Lower lobe of right lung (tissue), 2 donors: ENCODE data around the gene CIAO2A. TPM values are rescaled to one million over a fixed set of nuclear protein-coding genes. Genes with fewer than 3 reads are reported as not detected.
A peak's percentile ranks its signal among the peaks of the same experiment; 100 is the strongest.

ENCODE experiments used
- ATAC-seq, 2 donors: fragments of 200-7000 bp; cut with Tn5 transposase; one replicate each; pipeline ENCODE4 v1.9.1; 2020 to 2022; ENCODE audit warnings: mild to moderate bottlenecking in 2 of 2, moderate library complexity in 2 of 2
- DNase-seq: peaks from one replicate; pipeline ENCODE4 v3.0.0-alpha.2; 2020
- H3K27ac ChIP-seq: fragments of 200-600 bp; one replicate; pipeline ENCODE4 v1.8.0; 2022
- H3K27me3 ChIP-seq: fragments of 200-600 bp; one replicate; pipeline ENCODE4 v1.8.0; 2022; ENCODE audit warnings: low read depth
- H3K36me3 ChIP-seq: fragments of 200-600 bp; one replicate; pipeline ENCODE4 v1.8.0; 2022; ENCODE audit warnings: mild to moderate bottlenecking
- H3K4me1 ChIP-seq: fragments of 200-600 bp; one replicate; pipeline ENCODE4 v1.8.0; 2022
- H3K4me3 ChIP-seq: fragments of 200-600 bp; one replicate; pipeline ENCODE4 v1.8.0; 2022; ENCODE audit warnings: mild to moderate bottlenecking
- H3K9me3 ChIP-seq: fragments of 200-600 bp; one replicate; pipeline ENCODE4 v1.8.0; 2022
- intact Hi-C: fragments of 100-400 bp; cut with DNase I; formaldehyde crosslinking; loops from one replicate; pipeline ENCODE4 v1.11.0; 2022
- total RNA-seq: library from RNA; stranded (reverse); fragmentation: NEBNext Ultra II Directional; extraction: Animal tissue kit (Norgen Biotek cat#: 25700); gene quantifications from one replicate; pipeline ENCODE4 v1.2.1, GENCODE V29; 2021
- TF ChIP-seq, protein P1 (sequence below): fragments of 200-600 bp; IDR thresholded peaks from one replicate; pipeline ENCODE4 v1.8.0; 2022; ENCODE audit warnings: antibody characterized with exemption, mild to moderate bottlenecking
- donor health status: DM: no; HTN: yes; CAD: no; lungs with severe emphysema.

The CIAO2A gene
- total RNA-seq, 1 donor from 2014 or later: 56.3 TPM

GRCh38 chr15:64051407-64052259, 42.0 kb downstream of the CIAO2A start:
- H3K4me1 ChIP-seq: peaks cover 23% of the 10 kb centered on the region
- H3K27me3 ChIP-seq: peaks cover 12% of the 10 kb centered on the region
- TF ChIP-seq, protein P1, sequence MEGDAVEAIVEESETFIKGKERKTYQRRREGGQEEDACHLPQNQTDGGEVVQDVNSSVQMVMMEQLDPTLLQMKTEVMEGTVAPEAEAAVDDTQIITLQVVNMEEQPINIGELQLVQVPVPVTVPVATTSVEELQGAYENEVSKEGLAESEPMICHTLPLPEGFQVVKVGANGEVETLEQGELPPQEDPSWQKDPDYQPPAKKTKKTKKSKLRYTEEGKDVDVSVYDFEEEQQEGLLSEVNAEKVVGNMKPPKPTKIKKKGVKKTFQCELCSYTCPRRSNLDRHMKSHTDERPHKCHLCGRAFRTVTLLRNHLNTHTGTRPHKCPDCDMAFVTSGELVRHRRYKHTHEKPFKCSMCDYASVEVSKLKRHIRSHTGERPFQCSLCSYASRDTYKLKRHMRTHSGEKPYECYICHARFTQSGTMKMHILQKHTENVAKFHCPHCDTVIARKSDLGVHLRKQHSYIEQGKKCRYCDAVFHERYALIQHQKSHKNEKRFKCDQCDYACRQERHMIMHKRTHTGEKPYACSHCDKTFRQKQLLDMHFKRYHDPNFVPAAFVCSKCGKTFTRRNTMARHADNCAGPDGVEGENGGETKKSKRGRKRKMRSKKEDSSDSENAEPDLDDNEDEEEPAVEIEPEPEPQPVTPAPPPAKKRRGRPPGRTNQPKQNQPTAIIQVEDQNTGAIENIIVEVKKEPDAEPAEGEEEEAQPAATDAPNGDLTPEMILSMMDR: no peak
- no peak overlapping the region for H3K4me3 ChIP-seq
- DNase-seq (no peak), ATAC-seq (no peak)
- intact Hi-C loops: no loop called here
- H3K36me3 ChIP-seq: no peaks in the 10 kb centered on the region
- no peak overlapping the region for H3K27ac ChIP-seq
- no peaks in the 10 kb centered on the region for H3K9me3 ChIP-seq

DNA sequence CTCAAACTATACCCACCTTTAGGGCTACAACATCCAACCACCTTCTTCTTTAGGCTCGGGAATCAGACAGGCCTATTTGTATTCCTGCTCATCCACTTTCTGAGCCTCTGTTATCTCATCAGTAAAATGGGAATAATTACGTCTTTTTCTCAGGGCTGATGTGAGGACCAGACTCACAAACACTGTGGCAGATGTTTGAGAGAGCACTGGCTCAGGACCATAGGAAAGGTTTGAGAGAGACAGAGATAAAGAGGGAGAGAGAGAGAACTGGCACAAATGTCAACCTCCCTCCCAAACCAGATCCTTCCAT, 42.6 kb downstream of the CIAO2A start:
- Histone ChIP-seq H3K4me1 (peaks cover 24% of the 10 kb centered on the region), H3K36me3 (no peaks in the 10 kb centered on the region), H3K27ac (no peak overlapping the region), H3K27me3 (peaks cover 12% of the 10 kb centered on the region), H3K4me3 (no peak overlapping the region), H3K9me3 (no peaks in the 10 kb centered on the region)
- TF ChIP-seq, protein P1: no peak
- intact Hi-C loops: no loop called here
- DNase-seq: no peak
- no peak for ATAC-seq

DNA sequence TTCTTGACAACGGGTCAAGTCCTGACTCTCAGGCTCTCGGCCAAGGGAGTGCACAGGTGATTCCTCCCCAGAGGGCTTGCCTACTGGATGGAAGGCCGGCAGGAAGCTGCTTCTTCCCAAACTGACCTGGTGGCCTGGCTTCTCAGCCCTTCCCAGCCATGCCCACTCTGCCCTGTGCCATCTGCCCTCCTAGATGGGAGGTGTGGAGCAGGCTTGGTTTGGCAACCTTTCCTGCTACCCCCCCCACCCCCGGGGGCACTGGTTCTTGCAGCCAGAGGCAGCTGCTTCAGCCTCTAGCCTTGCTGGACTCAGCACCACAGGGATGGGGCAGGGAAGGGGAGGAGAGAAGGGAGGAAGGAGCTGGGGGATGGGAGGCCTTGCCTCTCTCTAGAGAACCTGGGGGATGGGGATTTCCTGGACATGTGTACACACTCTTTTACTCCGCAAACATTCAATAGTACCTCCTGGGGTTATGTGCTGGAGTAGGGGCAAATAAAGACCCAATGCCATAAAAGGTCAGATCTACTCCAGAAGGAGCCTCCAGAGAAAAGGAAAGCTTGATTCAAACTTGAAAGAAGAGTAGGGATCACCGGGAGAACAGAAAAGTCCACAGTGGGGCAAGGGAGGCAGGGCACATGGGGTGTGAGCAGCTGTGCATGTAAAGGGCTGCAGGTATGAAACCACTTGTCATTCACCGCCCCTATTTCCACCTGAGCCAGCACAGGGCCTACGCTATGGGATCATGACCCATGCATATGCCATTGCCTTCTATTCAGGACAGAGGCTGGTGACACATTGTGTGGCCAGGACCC, 43.2 kb downstream of the CIAO2A start:
- ATAC-seq (peak; percentile 53 to 59), DNase-seq (no peak)
- H3K4me1 ChIP-seq: peaks cover 26% of the 10 kb centered on the region
- no peaks in the 10 kb centered on the region for H3K9me3 ChIP-seq
- H3K27me3 ChIP-seq: peaks cover 12% of the 10 kb centered on the region
- no peaks in the 10 kb centered on the region for H3K36me3 ChIP-seq
- H3K27ac ChIP-seq: no peak overlapping the region
- TF ChIP-seq, protein P1: no peak
- H3K4me3 ChIP-seq: no peak overlapping the region
- intact Hi-C loops: no loop called here

- DNase-seq (no peak), ATAC-seq (no peak)
- Histone ChIP-seq H3K36me3 (no peaks in the 10 kb centered on the region), H3K27ac (no peak overlapping the region), H3K4me3 (no peak overlapping the region), H3K9me3 (no peaks in the 10 kb centered on the region), H3K27me3 (peaks cover 12% of the 10 kb centered on the region), H3K4me1 (peaks cover 29% of the 10 kb centered on the region)
- intact Hi-C loops: no loop called here
- TF ChIP-seq, protein P1: no peak
These were observed 44.7 kb downstream of the CIAO2A start for GRCh38 chr15:64048781-64049460.

DNA sequence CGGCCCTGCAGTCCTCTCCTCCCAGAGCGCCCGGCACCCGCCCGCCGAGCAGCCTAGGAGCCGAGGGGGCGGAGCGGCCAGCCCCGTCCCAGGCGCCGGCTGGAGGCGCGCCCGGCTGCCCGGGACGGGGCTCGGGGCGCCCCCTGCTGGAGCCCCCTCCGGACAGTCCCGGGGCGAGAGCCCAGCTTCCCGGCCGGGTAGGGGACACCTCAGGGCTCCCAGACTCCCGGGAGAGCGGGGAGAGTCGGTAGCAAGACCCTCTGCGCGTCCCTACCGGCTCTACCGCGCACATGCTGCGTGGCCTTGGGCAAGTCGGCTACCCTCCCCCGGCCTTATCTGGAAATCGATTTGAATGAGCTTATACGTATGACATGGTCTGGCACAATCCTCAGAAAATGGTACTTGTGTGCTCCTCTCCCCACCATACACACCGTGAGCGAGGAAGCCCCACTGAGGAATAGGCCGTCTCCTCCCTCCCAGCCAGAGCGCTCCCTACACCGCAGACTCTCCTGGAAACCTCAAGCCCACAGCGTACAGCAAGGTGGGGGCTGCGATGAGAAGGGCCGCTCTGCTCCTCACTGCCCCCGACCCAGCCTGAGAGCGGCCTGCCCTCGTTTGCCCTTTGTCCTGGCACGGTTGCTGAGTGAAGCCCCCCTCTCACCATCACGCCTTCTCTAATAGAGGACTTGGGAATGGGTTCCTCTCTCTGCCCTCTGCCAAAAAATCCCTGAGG, 47.1 kb downstream of the CIAO2A start, which contains the start of gene DAPK2:
Gene DAPK2 (minus strand): TSS at position 65 of the 733 bp plus-strand sequence. CDS start 6,224 bp downstream, outside the sequence.
- H3K27ac ChIP-seq: peak within 1 kb of the TSS; percentile 78
- ATAC-seq: peak; percentile 90 to 93
- no peaks in the 10 kb centered on the region for H3K9me3 ChIP-seq
- DNase-seq: peak; percentile 85
- TF ChIP-seq, protein P1: peak; percentile 77
- intact Hi-C loops: no loop called here
- peak within 1 kb of the TSS; percentile 64 for H3K4me3 ChIP-seq
- no peaks in the 10 kb centered on the region for H3K36me3 ChIP-seq
- peaks cover 12% of the 10 kb centered on the region for H3K27me3 ChIP-seq
- peaks cover 29% of the 10 kb centered on the region for H3K4me1 ChIP-seq
